SU-DHL-6 (cell line): Measurements from ENCODE around the gene CFAP54.

Experiments
- H2AFZ ChIP-seq: fragments of 200-600 bp; sonication (generic); 2 replicates; pipeline ENCODE4 v1.6.1; 2014; ENCODE audit warnings: low read depth, mild to moderate bottlenecking, moderate library complexity, mixed read lengths, antibody characterized with exemption, low read length; ENCODE audit not compliant: severe bottlenecking
- H3F3A ChIP-seq: fragments of 200-600 bp; shearing (Covaris generic); 2 replicates; pipeline ENCODE4 v1.6.0; 2016; ENCODE audit warnings: antibody characterized with exemption, mild to moderate bottlenecking; ENCODE audit not compliant: insufficient read depth
- H3K27ac ChIP-seq: fragments of 200-600 bp; sonication (generic); 2 replicates; pipeline ENCODE4 v1.5.1; 2016; ENCODE audit warnings: low read depth, mild to moderate bottlenecking, low read length, moderate library complexity, mixed read lengths
- H3K27me3 ChIP-seq: fragments of 200-600 bp; sonication (generic), shearing (Covaris generic); 2 replicates; pipeline ENCODE4 v1.6.0; 2014; ENCODE audit warnings: mild to moderate bottlenecking, low read length
- H3K36me3 ChIP-seq: fragments of 200-600 bp; sonication (generic); 2 replicates; pipeline ENCODE4 v1.6.1; 2014; ENCODE audit warnings: mild to moderate bottlenecking, low read length, mixed read lengths
- H3K4me2 ChIP-seq: fragments of 300-600, 200-600 bp; shearing (Covaris generic), sonication (generic); 2 replicates; pipeline ENCODE4 v1.6.0; 2014; ENCODE audit warnings: low read length, low read depth, mild to moderate bottlenecking; ENCODE audit not compliant: poor library complexity, severe bottlenecking
- H3K4me3 ChIP-seq: fragments of 200-600 bp; sonication (generic); 2 replicates; pipeline ENCODE4 v1.5.1; 2014; ENCODE audit warnings: antibody characterized with exemption, low read length, mild to moderate bottlenecking, mixed read lengths; ENCODE audit not compliant: insufficient read depth, poor library complexity, severe bottlenecking
- H3K79me2 ChIP-seq: fragments of 200-600 bp; sonication (generic); 2 replicates; pipeline ENCODE4 v1.6.1; 2014; ENCODE audit warnings: mild to moderate bottlenecking, low read length, moderate library complexity; ENCODE audit not compliant: insufficient read depth
- H3K9ac ChIP-seq: fragments of 200-600 bp; sonication (generic); 2 replicates; pipeline ENCODE4 v1.7.0; 2014; ENCODE audit warnings: mild to moderate bottlenecking, low read length
- H3K9me2 ChIP-seq: fragments of 200-600 bp; sonication (generic); replicated peaks from 2 replicates; pipeline ENCODE4 v1.6.1; 2014; ENCODE audit warnings: low read length; ENCODE audit not compliant: insufficient read depth
- H3K9me3 ChIP-seq: fragments of 200-600 bp; sonication (generic); 2 replicates; pipeline ENCODE4 v1.6.1; 2014; ENCODE audit warnings: low read length, mixed read lengths; ENCODE audit not compliant: insufficient read depth
- H4K20me1 ChIP-seq: fragments of 200-600 bp; sonication (generic); 2 replicates; pipeline ENCODE4 v1.6.1; 2014; ENCODE audit warnings: low read depth, mild to moderate bottlenecking, antibody characterized with exemption, low read length, moderate library complexity, mixed read lengths
- EZH2phosphoT487 ChIP-seq: fragments of 200-600 bp; sonication (generic), shearing (Covaris generic); conservative IDR thresholded peaks from 2 replicates; pipeline ENCODE4 v1.6.1; 2018; ENCODE audit warnings: mild to moderate bottlenecking, antibody characterized with exemption, low read length, moderate library complexity, mixed read lengths
- TF ChIP-seq, protein P1 (sequence below): fragments of 200-600 bp; sonication (generic); IDR thresholded peaks from one replicate; pipeline ENCODE4 v1.5.1; 2017; ENCODE audit warnings: antibody characterized with exemption, mild to moderate bottlenecking, low read length, moderate library complexity; ENCODE audit not compliant: insufficient read depth, poor library complexity, severe bottlenecking

The CFAP54 gene

DNA sequence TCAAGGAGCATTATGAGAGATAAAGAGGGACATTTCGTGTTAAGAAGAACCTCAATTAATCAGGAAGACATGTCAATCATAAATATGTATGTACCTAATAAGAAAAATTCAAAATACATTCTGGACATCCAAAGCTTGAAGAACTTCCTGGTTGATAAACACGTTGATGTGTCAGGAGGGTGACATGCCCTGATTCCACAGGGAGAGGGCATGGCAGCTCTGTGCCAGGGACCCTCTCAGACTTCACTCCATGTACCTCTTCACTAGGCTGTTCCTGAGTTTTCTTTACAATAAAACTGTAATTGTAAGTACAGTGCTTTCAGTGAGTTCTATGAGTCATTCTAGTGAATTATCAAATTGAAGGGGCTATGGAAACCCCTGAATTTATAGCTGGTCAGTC lies 163.5 kb downstream of the CFAP54 start:
- Histone ChIP-seq H3K36me3 (no peaks in the 10 kb centered on the region), H3K27me3 (no peaks in the 10 kb centered on the region), H3K9me3 (no peaks in the 10 kb centered on the region), H3K27ac (no peak overlapping the region), H3K9me2 (no peaks in the 10 kb centered on the region), H4K20me1 (no peaks in the 10 kb centered on the region), H3K79me2 (no peaks in the 10 kb centered on the region), H3F3A (no peaks in the 10 kb centered on the region), H3K4me2 (no peak overlapping the region), H3K4me3 (no peak overlapping the region), H2AFZ (no peak overlapping the region), H3K9ac (no peak overlapping the region)
- TF ChIP-seq, protein P1, sequence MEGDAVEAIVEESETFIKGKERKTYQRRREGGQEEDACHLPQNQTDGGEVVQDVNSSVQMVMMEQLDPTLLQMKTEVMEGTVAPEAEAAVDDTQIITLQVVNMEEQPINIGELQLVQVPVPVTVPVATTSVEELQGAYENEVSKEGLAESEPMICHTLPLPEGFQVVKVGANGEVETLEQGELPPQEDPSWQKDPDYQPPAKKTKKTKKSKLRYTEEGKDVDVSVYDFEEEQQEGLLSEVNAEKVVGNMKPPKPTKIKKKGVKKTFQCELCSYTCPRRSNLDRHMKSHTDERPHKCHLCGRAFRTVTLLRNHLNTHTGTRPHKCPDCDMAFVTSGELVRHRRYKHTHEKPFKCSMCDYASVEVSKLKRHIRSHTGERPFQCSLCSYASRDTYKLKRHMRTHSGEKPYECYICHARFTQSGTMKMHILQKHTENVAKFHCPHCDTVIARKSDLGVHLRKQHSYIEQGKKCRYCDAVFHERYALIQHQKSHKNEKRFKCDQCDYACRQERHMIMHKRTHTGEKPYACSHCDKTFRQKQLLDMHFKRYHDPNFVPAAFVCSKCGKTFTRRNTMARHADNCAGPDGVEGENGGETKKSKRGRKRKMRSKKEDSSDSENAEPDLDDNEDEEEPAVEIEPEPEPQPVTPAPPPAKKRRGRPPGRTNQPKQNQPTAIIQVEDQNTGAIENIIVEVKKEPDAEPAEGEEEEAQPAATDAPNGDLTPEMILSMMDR: no peak
- TF ChIP-seq EZH2phosphoT487: no peak

DNA sequence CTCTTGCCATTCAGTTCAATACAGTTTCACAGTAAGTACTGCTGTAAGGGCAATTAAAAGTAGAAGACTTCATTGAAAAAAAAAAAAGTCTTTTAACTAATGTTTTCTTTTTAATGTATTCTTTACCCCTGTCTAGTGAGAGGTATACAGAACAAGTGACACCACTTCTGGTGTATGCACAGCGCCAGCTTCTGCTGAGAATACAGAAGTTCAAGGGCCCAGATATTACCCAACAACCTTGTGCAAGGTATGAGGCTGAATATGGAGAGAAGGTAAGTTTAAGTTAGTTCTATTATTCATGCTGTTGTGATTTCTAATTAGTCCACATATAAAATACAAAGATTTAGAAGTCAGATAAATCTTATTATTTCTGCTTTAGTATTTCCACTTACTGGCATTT lies 168.7 kb downstream of the CFAP54 start:
- no peak overlapping the region for H3K9ac ChIP-seq
- H3K9me2 ChIP-seq: no peaks in the 10 kb centered on the region
- H3K36me3 ChIP-seq: no peaks in the 10 kb centered on the region
- no peak overlapping the region for H3K27ac ChIP-seq
- H3K9me3 ChIP-seq: no peaks in the 10 kb centered on the region
- no peak overlapping the region for H3K4me3 ChIP-seq
- no peaks in the 10 kb centered on the region for H3K79me2 ChIP-seq
- H3F3A ChIP-seq: no peaks in the 10 kb centered on the region
- no peaks in the 10 kb centered on the region for H3K27me3 ChIP-seq
- H2AFZ ChIP-seq: no peak overlapping the region
- TF ChIP-seq, protein P1: no peak
- no peak for TF ChIP-seq EZH2phosphoT487
- H3K4me2 ChIP-seq: no peak overlapping the region
- H4K20me1 ChIP-seq: no peaks in the 10 kb centered on the region

DNA sequence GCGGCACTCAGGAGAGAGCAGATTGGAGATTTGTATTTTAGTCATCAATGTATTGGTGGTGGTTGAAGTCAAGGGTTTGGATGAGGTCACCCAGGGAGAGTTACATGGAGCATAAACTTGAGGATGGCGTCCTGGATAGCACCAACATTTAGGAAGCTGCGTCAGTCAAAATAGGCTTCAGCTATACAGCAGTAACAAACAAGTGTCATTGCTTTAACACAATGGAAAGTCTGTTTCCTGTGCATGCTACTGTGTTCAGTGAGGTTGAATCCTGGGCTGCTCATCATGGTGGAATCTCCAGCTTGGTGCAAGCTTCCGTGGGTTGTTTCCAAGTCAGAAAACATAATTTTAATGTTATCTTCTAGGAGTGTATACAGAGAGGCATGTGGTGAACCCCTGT lies 180.4 kb downstream of the CFAP54 start:
- H3K4me2 ChIP-seq: no peak overlapping the region
- no peak overlapping the region for H3K27ac ChIP-seq
- no peaks in the 10 kb centered on the region for H3K79me2 ChIP-seq
- no peaks in the 10 kb centered on the region for H3K9me3 ChIP-seq
- H3K27me3 ChIP-seq: no peaks in the 10 kb centered on the region
- H3K9me2 ChIP-seq: no peaks in the 10 kb centered on the region
- H2AFZ ChIP-seq: no peak overlapping the region
- H3K36me3 ChIP-seq: no peaks in the 10 kb centered on the region
- TF ChIP-seq, protein P1: no peak
- no peak for TF ChIP-seq EZH2phosphoT487
- no peaks in the 10 kb centered on the region for H3F3A ChIP-seq
- no peak overlapping the region for H3K9ac ChIP-seq
- no peak overlapping the region for H3K4me3 ChIP-seq
- no peaks in the 10 kb centered on the region for H4K20me1 ChIP-seq
